Measurements from ENCODE around the gene NDUFS6. TPM values are rescaled to one million over a fixed set of nuclear protein-coding genes. Genes with fewer than 3 reads are reported as not detected.

NDUFS6 gene
- total RNA-seq, 1 experiment from 2014 or later, result 104 TPM

- Histone ChIP-seq H4K20me1 (ENCODE audit: low read length) (0 out of 2 replicates have a peak, but pooled peaks cover 3% of the 10 kb centered on the region), H3K27me3 (ENCODE audit: low read length) (no peaks in the 10 kb centered on the region), H3K4me1 (ENCODE audit: insufficient read depth, low read length) (no peaks in the 10 kb centered on the region), H3K9ac (ENCODE audit: low read length) (no peak overlapping the region), H3K36me3 (ENCODE audit: low read depth, low read length) (peaks cover 39% of the 10 kb centered on the region), H2AFZ (ENCODE audit: low read length) (no peak overlapping the region), H3K4me3 (ENCODE audit: low read length) (no peak overlapping the region), H3K27ac (ENCODE audit: low read length) (no peak overlapping the region), H3K9me2 (replicated peaks; ENCODE audit: low read length) (no peaks in the 10 kb centered on the region), H3K4me2 (ENCODE audit: low read length) (no peak overlapping the region), H3K9me3 (ENCODE audit: low read length) (no peaks in the 10 kb centered on the region), H3F3A (ENCODE audit: low read length, unreplicated experiment) (no peaks in the 10 kb centered on the region), H3K79me2 (ENCODE audit: low read length) (0 out of 2 replicates have a peak, but pooled peaks cover 5% of the 10 kb centered on the region)
- CTCF ChIA-PET, result no interaction called here
- intact Hi-C loops (cut with micrococcal nuclease), result no loop called here
- ATAC-seq (no peak), DNase-seq (no peak)
- no peak for TF ChIP-seq EZH2phosphoT487 (IDR thresholded peaks at IDR 0.05; ENCODE audit: borderline replicate concordance, low read length)
- no peak for TF ChIP-seq CTCF (conservative IDR thresholded peaks at IDR 0.05; ENCODE audit: low read depth, low read length)
- no peak for TF ChIP-seq EZH2 (IDR thresholded peaks at IDR 0.05; ENCODE audit: low read length, unreplicated experiment)
- POLR2A ChIA-PET (ENCODE audit: unreplicated experiment), result no interaction called here
- BruUV-seq (replicated peaks), result no TSS peak
Observed at GRCh38 chr5:1820926-1821325, 19.7 kb downstream of the NDUFS6 start.

DNA sequence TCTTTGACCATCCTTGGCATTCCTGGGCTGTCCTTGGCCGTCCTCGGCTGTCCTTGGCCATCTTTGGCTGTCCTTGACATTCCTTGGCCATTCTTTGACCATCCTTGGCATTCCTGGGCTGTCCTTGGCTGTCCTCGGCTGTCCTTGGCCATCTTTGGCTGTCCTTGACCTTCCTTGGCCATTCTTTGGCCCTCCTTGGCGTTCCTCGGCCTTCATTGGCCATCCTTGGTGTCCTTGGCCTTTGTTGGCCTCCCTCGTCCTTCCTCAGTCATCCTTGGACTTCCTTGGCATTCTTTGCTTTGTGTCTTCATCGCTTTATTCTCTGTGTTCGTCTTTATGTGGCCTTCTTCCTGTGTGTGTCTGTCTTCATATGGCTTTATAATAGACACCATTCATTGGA is 20.7 kb downstream of the NDUFS6 start:
- H3K4me2 ChIP-seq (ENCODE audit: low read length), result no peak overlapping the region
- no peaks in the 10 kb centered on the region for H3K27me3 ChIP-seq (ENCODE audit: low read length)
- intact Hi-C loops (cut with micrococcal nuclease), result no loop called here
- ATAC-seq, result no peak
- ChIA-PET POLR2A (ENCODE audit: unreplicated experiment) (no interaction called here), CTCF (no interaction called here)
- H3K9ac ChIP-seq (ENCODE audit: low read length), result no peak overlapping the region
- no peak overlapping the region for H3K27ac ChIP-seq (ENCODE audit: low read length)
- 0 out of 2 replicates have a peak, but pooled peaks cover 5% of the 10 kb centered on the region for H3K79me2 ChIP-seq (ENCODE audit: low read length)
- TF ChIP-seq EZH2phosphoT487 (IDR thresholded peaks at IDR 0.05; ENCODE audit: borderline replicate concordance, low read length), result no peak
- TF ChIP-seq EZH2 (IDR thresholded peaks at IDR 0.05; ENCODE audit: low read length, unreplicated experiment), result no peak
- no peak for TF ChIP-seq CTCF (conservative IDR thresholded peaks at IDR 0.05; ENCODE audit: low read depth, low read length)
- no peak overlapping the region for H2AFZ ChIP-seq (ENCODE audit: low read length)
- no peaks in the 10 kb centered on the region for H3K4me1 ChIP-seq (ENCODE audit: insufficient read depth, low read length)
- no peak overlapping the region for H3K4me3 ChIP-seq (ENCODE audit: low read length)
- no peaks in the 10 kb centered on the region for H3K9me3 ChIP-seq (ENCODE audit: low read length)
- H3K9me2 ChIP-seq (replicated peaks; ENCODE audit: low read length), result no peaks in the 10 kb centered on the region
- H4K20me1 ChIP-seq (ENCODE audit: low read length), result 0 out of 2 replicates have a peak, but pooled peaks cover 3% of the 10 kb centered on the region
- peaks cover 34% of the 10 kb centered on the region for H3K36me3 ChIP-seq (ENCODE audit: low read depth, low read length)
- no TSS peak for BruUV-seq (replicated peaks)
- H3F3A ChIP-seq (ENCODE audit: low read length, unreplicated experiment), result no peaks in the 10 kb centered on the region
- no peak for DNase-seq

GRCh38 chr5:1823381-1824034 is 22.3 kb downstream of the NDUFS6 start:
- POLR2A ChIA-PET (ENCODE audit: unreplicated experiment), result no interaction called here
- Histone ChIP-seq H3K27ac (ENCODE audit: low read length) (no peak overlapping the region), H3K4me1 (ENCODE audit: insufficient read depth, low read length) (no peaks in the 10 kb centered on the region), H3F3A (ENCODE audit: low read length, unreplicated experiment) (no peaks in the 10 kb centered on the region), H4K20me1 (ENCODE audit: low read length) (0 out of 2 replicates have a peak, but pooled peaks cover 3% of the 10 kb centered on the region), H3K9ac (ENCODE audit: low read length) (no peak overlapping the region), H3K9me3 (ENCODE audit: low read length) (no peaks in the 10 kb centered on the region), H3K27me3 (ENCODE audit: low read length) (no peaks in the 10 kb centered on the region), H3K79me2 (ENCODE audit: low read length) (0 out of 2 replicates have a peak, but pooled peaks cover 5% of the 10 kb centered on the region), H3K4me3 (ENCODE audit: low read length) (no peak overlapping the region), H3K4me2 (ENCODE audit: low read length) (no peak overlapping the region), H3K36me3 (ENCODE audit: low read depth, low read length) (peaks cover 30% of the 10 kb centered on the region), H3K9me2 (replicated peaks; ENCODE audit: low read length) (no peaks in the 10 kb centered on the region), H2AFZ (ENCODE audit: low read length) (no peak overlapping the region)
- intact Hi-C loops (cut with micrococcal nuclease), result no loop called here
- ATAC-seq, result no peak
- TF ChIP-seq EZH2phosphoT487 (IDR thresholded peaks at IDR 0.05; ENCODE audit: borderline replicate concordance, low read length) (no peak), EZH2 (IDR thresholded peaks at IDR 0.05; ENCODE audit: low read length, unreplicated experiment) (no peak), CTCF (conservative IDR thresholded peaks at IDR 0.05; ENCODE audit: low read depth, low read length) (no peak)
- DNase-seq, result no peak
- no TSS peak for BruUV-seq (replicated peaks)
- CTCF ChIA-PET, result no interaction called here
